MCF 10A (cell line): ENCODE data around the gene WFDC1. TPM values are rescaled to one million over a fixed set of nuclear protein-coding genes. Genes with fewer than 3 reads are reported as not detected.

ENCODE experiments used
- BruUV-seq: library from RNA; stranded (reverse); fragments of 400-500 nt; replicated peaks from 2 replicates; lab custom pipeline; 2021; lab: Mats Ljungman, UMichigan
- CTCF ChIA-PET: fragments of 300-600 bp; sonication (Branson Sonifier 250); formaldehyde crosslinking; extraction: SDS; loops from one replicate; lab custom pipeline; 2021; ENCODE audit warnings: antibody characterized with exemption, inconsistent platforms; lab: Yijun Ruan, JAX
- POLR2A ChIA-PET: fragments of 300-600, 350-650 bp; sonication (Branson Sonifier 250); formaldehyde crosslinking; extraction: SDS; loops from one replicate; lab custom pipeline; 2020; ENCODE audit warnings: antibody characterized with exemption, inconsistent platforms; lab: Yijun Ruan, JAX
- DNase-seq: peaks from one replicate; pipeline ENCODE4 v3.0.0-alpha.2; 2018; ENCODE audit not compliant: unreplicated experiment
- H3K27ac Mint-ChIP-seq: one replicate; pipeline ENCODE4 v1.8.0; 2022; ENCODE audit warnings: mild to moderate bottlenecking, low read depth, mixed read lengths; ENCODE audit not compliant: unreplicated experiment
- H3K27me3 Mint-ChIP-seq: one replicate; pipeline ENCODE4 v1.8.0; 2022; ENCODE audit warnings: mixed read lengths; ENCODE audit not compliant: insufficient read depth, unreplicated experiment
- H3K36me3 Mint-ChIP-seq: one replicate; pipeline ENCODE4 v1.8.0; 2022; ENCODE audit warnings: mild to moderate bottlenecking, moderate library complexity, mixed read lengths; ENCODE audit not compliant: insufficient read depth, unreplicated experiment
- H3K4me1 Mint-ChIP-seq: one replicate; pipeline ENCODE4 v1.8.0; 2022; ENCODE audit warnings: mixed read lengths; ENCODE audit not compliant: insufficient read depth, unreplicated experiment
- H3K4me3 Mint-ChIP-seq: one replicate; pipeline ENCODE4 v1.8.0; 2022; ENCODE audit warnings: mild to moderate bottlenecking, moderate library complexity, mixed read lengths; ENCODE audit not compliant: unreplicated experiment
- H3K9me3 Mint-ChIP-seq: one replicate; pipeline ENCODE4 v1.8.0; 2022; ENCODE audit warnings: mixed read lengths; ENCODE audit not compliant: unreplicated experiment
- intact Hi-C: fragments of 100-400 bp; cut with micrococcal nuclease; formaldehyde crosslinking; loops from 2 replicates; pipeline ENCODE4 v1.14.1; 2022
- total RNA-seq: library from RNA; stranded (reverse); gene quantifications from 2 replicates; pipeline ENCODE4 v1.2.3, GENCODE V29; 2022
- TF ChIP-seq, protein P1 (sequence below): fragments of 200-600 bp; IDR thresholded peaks from one replicate; pipeline ENCODE4 v1.8.0; 2022; ENCODE audit warnings: antibody characterized with exemption, mild to moderate bottlenecking; ENCODE audit not compliant: unreplicated experiment

The WFDC1 gene
- total RNA-seq, 1 experiment from 2014 or later, result not detected

DNA sequence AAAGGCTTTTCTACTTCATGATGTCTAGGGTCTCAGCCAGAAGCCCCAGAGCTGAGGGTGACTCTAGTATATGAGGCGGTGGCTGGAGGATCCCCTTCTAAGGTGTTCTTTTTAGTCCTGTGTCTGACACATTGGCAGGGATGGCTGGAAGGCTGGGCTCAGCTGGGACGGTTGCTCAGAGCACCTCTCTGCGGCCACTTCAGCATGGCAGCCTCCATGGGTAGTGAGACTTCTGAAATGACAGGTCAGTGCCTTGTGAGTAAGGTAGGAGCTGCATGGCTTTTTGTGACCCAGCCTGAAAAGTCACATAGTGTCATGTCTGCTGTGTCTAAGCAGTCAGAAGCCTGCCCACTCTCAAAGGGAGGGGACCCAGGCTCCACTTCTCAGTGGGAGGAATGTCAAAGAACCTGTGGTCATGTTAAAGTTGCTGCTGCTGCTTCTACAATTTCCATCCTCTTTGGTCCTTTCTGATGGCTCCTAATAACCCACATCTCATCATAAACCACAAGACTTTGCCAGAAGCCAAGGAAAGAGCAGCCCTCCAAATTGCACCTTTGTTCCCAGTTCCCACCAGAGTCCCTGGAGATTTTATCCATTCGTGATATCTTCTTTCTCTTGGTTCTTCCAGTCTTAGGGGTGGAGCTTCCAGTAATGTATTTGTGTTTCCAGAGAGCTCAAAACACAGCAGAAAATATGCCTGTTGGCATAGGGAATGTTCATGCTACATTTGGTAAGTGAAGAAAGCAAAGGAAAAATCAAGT, 39.4 kb upstream of the WFDC1 start:
- Mint-ChIP-seq H3K27ac (no peak overlapping the region), H3K4me3 (no peak overlapping the region), H3K27me3 (peaks cover 66% of the 10 kb centered on the region), H3K9me3 (no peaks in the 10 kb centered on the region), H3K36me3 (no peaks in the 10 kb centered on the region), H3K4me1 (no peaks in the 10 kb centered on the region)
- POLR2A ChIA-PET, result interaction anchor here (1.1 kb wide), 1 partner anchor 8 kb away, joined by 3 read pairs; no protein-coding TSS in a partner anchor
- intact Hi-C loops, result no loop called here
- TF ChIP-seq, protein P1, sequence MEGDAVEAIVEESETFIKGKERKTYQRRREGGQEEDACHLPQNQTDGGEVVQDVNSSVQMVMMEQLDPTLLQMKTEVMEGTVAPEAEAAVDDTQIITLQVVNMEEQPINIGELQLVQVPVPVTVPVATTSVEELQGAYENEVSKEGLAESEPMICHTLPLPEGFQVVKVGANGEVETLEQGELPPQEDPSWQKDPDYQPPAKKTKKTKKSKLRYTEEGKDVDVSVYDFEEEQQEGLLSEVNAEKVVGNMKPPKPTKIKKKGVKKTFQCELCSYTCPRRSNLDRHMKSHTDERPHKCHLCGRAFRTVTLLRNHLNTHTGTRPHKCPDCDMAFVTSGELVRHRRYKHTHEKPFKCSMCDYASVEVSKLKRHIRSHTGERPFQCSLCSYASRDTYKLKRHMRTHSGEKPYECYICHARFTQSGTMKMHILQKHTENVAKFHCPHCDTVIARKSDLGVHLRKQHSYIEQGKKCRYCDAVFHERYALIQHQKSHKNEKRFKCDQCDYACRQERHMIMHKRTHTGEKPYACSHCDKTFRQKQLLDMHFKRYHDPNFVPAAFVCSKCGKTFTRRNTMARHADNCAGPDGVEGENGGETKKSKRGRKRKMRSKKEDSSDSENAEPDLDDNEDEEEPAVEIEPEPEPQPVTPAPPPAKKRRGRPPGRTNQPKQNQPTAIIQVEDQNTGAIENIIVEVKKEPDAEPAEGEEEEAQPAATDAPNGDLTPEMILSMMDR, result no peak
- no TSS peak for BruUV-seq
- no peak for DNase-seq
- CTCF ChIA-PET, result no interaction called here

DNA sequence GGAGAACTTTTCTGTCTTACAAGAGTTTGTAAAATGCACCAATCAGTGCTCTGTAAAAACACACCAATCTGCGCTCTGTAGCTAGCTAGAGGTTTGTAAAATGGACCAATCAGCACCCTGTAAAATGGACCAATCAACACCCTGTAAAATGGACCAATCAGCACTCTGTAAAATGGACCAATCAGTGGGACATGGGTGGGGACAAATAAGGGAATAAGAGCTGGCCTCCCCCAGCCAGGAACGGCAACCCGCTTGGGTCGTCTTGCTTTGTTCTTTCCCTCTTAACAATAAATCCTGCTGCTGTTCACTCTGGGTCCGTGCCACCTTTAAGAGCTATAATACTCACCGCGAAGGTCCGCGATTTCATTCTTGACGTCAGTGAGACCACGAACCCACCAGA, 36.4 kb upstream of the WFDC1 start:
- intact Hi-C loops, result no loop called here
- Mint-ChIP-seq H3K9me3 (no peaks in the 10 kb centered on the region), H3K27me3 (peaks cover 41% of the 10 kb centered on the region), H3K4me3 (no peak overlapping the region), H3K36me3 (no peaks in the 10 kb centered on the region), H3K4me1 (no peaks in the 10 kb centered on the region), H3K27ac (no peak overlapping the region)
- DNase-seq, result no peak
- POLR2A ChIA-PET, result interaction anchor here (0.7 kb wide), 1 partner anchor 98 kb away, joined by 3 read pairs; no protein-coding TSS in a partner anchor
- no TSS peak for BruUV-seq
- TF ChIP-seq, protein P1, result no peak
- CTCF ChIA-PET, result interaction anchor here (0.6 to 2.0 kb wide), 3 partner anchors 16 to 273 kb away, joined by 3 to 9 read pairs (median 3); no protein-coding TSS in a partner anchor

DNA sequence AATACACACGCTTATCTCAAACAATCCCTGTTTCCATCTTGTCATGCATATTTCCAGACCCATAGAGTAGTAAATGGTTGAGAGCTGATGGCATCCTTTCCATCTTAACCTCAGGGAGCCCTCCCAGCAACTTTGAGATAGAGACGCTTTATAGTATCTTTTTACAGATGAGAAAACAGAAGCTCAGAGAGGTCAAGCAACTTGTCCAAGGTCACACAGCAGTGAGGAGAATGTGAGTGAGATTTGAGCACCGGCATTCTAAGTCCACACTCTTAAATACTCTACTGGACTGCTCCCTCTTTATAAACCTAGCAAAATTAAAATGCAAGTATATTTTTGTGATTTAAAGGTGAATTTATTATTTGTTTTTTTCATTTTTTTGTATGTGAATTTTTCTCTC, 35.0 kb upstream of the WFDC1 start:
- DNase-seq, result no peak
- TF ChIP-seq, protein P1, result no peak
- Mint-ChIP-seq H3K27me3 (peaks cover 30% of the 10 kb centered on the region), H3K36me3 (no peaks in the 10 kb centered on the region), H3K27ac (no peak overlapping the region), H3K4me1 (no peaks in the 10 kb centered on the region), H3K9me3 (no peaks in the 10 kb centered on the region), H3K4me3 (no peak overlapping the region)
- ChIA-PET POLR2A (no interaction called here), CTCF (interaction anchor here (2.0 kb wide), 1 partner anchor 18 kb away, joined by 9 read pairs; no protein-coding TSS in a partner anchor)
- no TSS peak for BruUV-seq
- intact Hi-C loops, result no loop called here

- intact Hi-C loops, result no loop called here
- DNase-seq, result no peak
- H3K27me3 Mint-ChIP-seq, result peaks cover 20% of the 10 kb centered on the region
- H3K9me3 Mint-ChIP-seq, result no peaks in the 10 kb centered on the region
- no peak overlapping the region for H3K27ac Mint-ChIP-seq
- TF ChIP-seq, protein P1, result no peak
- H3K4me3 Mint-ChIP-seq, result no peak overlapping the region
- ChIA-PET CTCF (no interaction called here), POLR2A (no interaction called here)
- no TSS peak for BruUV-seq
- no peaks in the 10 kb centered on the region for H3K36me3 Mint-ChIP-seq
- H3K4me1 Mint-ChIP-seq, result no peaks in the 10 kb centered on the region
Observed at GRCh38 chr16:84260766-84261554, 33.7 kb upstream of the WFDC1 start.
